Stimulated activated CD8-positive, alpha-beta memory T cell treated with anti-CD3 and anti-CD28 coated beads, Interleukin-4, amount 100 ng/mL, for 4 hours (primary cell): ENCODE results near the gene AGMO.

Experiments used
- DNase-seq, 2 donors: peaks; one replicate each; pipeline ENCODE4 v3.0.0-alpha.2; 2020; ENCODE audit warnings: low read depth in 2 of 2, low spot score in 1 of 2

Gene AGMO

GRCh38 chr7:15503603-15504290, 58.1 kb downstream of the AGMO start:
- no peak for DNase-seq

- DNase-seq: no peak
Measured at GRCh38 chr7:15498465-15498864, 63.4 kb downstream of the AGMO start.

- no peak for DNase-seq
Measured at GRCh38 chr7:15495170-15495569, 66.6 kb downstream of the AGMO start.

DNA sequence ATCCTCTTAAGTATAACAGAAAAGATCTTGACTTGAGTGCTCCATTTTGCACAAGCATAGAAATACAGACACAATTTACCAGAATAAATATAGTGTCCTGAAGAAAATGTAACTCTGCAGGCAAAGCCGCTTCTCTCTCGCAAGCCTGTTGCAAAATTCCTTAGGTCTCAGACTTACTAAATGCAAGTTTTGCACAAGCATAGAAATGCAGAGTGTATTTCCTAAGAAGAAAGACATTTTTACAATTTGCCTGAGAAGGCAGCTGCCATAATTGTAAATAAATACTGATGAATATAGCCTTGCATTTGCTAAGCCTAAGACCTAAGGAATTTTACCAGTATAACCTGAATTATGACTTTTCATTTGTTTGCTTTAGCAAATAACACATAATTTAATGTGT, 67.1 kb downstream of the AGMO start:
- DNase-seq: no peak

- DNase-seq: no peak
Measured at GRCh38 chr7:15491361-15491760, 70.5 kb downstream of the AGMO start.

DNA sequence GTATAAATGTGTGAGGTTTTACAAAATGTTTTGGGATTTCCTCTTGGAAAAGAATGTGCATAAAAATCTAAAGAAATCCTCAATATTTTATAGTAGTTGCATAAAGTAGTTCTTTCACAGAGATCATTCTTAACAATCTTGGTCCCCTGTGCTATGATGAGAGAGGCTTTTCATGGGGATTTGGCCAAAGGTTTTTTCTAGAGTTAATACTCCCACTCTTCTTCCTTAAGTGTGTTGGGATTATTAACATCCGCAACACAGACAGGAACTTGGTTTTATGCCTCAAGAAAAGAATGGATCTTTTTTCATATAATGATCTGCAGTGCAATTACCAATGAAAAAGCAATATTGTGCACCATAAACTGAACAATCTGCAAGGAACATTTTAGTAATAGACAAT, 71.5 kb downstream of the AGMO start:
- DNase-seq: no peak

- no peak for DNase-seq
Measured at GRCh38 chr7:15489861-15490260, 72.0 kb downstream of the AGMO start.

DNA sequence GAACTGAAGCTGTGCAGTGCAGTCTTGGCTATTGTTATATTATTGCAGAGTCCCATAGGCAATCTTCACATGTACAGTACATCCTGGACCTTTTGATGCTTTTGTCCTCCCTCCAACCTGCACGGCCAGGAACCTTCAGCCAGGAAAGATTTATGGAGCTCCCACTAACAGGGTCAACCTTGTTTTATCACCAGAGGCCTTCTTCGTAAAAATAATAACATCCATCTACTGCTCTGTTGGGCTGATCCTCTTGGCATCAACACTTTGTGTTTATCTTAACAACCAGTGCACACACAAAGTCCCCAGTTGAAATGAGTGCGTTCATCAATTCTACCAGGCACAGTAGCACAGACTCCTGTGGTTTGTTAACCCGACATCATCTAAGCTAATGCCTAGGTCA, 72.4 kb downstream of the AGMO start:
- DNase-seq: no peak

GRCh38 chr7:15488401-15488800, 73.4 kb downstream of the AGMO start:
- DNase-seq: no peak

- no peak for DNase-seq
Measured at GRCh38 chr7:15487896-15488295, 73.9 kb downstream of the AGMO start.

DNA sequence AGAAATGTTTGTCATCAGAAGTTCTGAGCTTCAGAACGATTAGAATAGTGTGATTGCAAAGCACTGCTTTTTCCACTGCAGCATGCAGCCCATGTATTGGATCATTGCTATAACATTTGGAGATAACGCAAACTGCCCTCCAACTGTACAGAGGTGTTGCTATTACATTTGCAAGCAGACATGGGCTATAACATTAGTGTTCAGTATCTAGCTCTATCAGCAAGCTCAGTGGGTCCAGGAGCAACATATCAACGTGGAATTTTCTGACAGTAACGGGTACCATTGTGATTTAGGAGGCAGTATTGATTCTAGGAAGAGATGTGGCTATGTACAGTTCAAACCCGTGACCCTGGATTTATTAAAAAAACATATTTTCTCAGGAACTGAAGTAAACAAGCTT, 75.8 kb downstream of the AGMO start:
- no peak for DNase-seq

DNA sequence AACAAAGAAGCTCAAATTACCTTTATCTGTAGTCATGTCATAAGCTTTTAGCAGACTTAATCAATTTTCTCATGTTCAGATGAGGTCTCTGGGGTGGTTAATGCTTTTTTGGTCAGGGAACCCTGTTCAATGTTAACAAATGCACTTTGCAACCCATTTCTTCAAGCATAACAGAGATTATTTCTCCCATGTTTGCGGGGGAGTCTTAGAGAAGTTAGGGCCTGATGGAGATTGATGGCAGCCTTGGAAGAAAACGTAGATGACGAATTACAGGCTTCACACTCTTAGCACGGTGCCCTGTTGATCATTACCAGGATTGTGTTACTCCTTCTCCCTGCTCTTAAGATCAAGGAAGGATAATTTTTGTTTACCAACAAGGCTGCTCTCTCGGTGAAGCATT, 76.4 kb downstream of the AGMO start:
- DNase-seq: no peak

- no peak for DNase-seq
Measured at GRCh38 chr7:15481132-15481531, 80.7 kb downstream of the AGMO start.

DNA sequence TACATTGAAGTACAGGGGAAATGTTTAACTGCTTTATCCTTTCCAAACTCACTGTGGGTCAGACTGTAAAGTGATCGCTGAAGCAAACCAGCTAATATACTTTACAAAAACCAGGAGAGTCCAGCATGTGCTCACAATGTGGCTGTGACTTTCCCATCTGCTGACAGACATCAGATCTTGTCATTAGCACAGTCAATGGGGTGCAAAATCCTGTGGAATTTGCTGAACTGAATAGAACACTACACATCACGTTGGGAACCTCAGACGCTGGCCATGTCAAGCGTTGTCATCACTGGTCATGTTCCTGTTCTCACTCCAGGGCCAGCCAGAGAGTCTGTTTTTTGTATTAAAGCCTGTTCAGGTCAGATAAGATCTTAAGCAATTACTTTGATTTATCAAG, 83.4 kb downstream of the AGMO start:
- no peak for DNase-seq

- DNase-seq: no peak
Measured at GRCh38 chr7:15476531-15476918, 85.3 kb downstream of the AGMO start.

DNA sequence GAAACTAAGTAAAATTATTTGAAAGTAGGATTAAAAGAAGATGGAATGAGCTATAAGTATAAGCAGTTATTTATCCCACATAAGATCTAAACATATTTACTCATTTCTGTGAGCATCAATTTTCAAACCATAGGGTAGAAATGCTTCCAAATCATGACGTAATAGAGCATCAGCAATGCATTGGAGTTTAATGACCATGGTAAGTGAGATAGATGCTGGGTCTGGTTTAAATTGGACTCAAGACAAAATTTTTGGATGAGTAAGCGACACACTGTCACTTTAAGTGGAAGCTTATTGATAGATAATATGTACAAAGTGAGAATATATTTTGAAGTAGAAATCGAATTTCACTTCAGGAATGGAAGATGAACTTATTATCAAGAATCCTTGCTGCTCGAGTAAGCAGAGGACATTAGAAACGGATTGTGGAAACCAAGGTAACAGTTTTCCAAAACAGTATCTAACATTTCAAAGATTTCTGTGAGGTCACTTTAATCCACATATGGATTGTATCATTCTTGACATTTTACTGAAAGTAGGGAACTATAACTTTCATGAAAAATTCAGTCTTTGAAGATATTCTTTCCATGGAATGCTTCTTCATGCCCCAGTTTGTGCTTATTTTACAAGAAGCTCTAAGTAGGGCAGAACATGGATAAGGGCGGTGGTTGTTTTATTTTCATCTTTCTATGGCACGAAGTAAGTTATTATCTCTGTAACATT, 85.8 kb downstream of the AGMO start:
- DNase-seq: no peak

DNA sequence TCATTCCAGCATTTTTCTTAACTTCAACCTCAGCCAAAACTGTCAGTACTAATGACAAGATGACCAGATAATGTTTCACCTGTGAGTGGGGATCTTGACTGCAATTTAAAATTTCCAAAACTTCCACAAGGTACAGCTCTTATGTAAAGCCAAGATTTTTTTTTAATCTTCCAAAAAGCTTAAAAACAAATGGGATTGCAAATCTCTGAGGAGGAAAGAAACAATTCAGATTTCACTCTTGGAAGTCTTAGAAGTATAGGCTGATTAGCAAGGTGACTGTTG, 90.2 kb downstream of the AGMO start:
- DNase-seq: no peak

DNA sequence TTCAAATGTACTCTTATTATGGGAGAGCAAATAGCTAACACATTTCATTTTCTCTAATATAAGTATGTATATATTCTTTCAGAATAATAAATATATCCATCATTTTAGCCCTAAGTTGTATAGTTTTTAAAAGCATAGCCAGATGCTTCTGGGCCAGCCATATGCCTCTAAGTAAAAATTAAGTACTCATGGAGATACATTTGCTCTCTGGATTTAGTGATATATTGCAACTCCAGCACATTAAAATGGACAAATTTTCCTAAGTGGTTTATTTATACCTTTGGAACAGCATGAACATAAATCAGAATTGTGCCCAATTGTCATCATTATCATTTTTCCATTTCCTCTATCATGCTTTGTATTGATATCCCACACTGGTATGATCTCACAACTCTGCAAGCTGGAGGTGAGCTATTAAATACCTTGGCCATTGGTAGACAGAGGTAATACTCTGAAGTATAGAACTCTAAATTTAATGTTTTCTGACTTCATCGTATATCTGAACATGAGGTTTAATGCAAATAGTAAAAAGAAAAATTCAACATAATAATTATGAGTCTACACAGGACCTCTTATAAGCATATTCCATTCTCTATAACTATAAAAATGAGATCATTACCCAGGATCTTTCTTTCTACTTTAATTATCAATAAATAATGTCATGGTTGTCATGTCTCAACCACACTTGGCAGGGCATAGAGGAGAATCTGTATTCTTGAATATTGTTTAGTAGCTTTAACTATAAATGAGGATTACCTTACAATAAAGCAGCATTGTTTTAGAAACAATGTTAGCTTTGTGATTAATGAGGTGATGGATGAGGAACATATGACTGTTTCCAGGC, 90.8 kb downstream of the AGMO start:
- DNase-seq: no peak

GRCh38 chr7:15464667-15465121, 97.1 kb downstream of the AGMO start:
- DNase-seq: no peak

DNA sequence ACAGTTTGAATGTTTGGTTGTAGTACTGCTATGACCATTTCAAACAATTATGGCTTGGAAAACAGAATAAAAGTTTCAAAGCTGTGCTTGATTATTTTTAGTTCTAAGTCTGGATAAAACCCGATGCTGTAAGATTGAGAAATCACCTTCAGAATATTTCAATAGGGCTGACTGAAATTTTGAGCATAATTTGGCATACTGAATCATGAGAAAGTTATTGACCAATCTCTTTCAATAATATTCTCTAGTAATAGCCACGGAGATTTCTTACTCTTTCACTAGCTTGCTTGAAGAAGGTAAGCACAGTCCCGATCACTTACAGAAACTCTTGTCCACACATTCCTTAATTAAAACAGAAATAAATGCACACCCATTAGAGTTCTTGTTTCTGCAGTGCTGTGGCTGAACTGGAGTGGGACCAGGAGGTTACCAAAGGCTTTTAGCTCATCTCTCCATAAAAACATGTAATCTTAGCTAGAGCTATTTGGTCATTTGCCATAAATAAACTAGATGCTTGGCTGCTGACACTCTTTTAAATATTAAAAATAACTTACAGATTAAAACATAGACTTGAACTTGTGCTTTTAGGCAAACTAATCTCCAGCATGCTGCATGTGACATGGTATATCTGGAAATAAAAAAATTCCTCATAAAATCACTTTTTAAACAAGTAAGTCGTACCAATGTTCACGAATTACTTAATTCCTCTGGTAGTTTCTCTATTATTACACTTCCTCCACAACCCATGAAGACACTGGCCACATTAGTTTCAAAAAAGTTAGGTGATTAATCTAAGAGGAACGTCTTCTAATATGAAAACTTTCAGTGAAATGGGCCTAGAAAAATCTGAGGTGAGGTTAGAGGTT, 97.8 kb downstream of the AGMO start:
- DNase-seq: no peak

- no peak for DNase-seq
Measured at GRCh38 chr7:15462721-15463389, 99.0 kb downstream of the AGMO start.
